ENCODE results near the gene EHBP1. TPM values are rescaled to one million over a fixed set of nuclear protein-coding genes. Genes with fewer than 3 reads are reported as not detected.

The EHBP1 gene
- total RNA-seq, 2 donors from 2014 or later, result 34.6 to 49.8 TPM

GRCh38 chr2:62716768-62717167 is 11.3 kb downstream of the EHBP1 start:
- H3K4me1 Mint-ChIP-seq, result no peaks in the 10 kb centered on the region
- no peak for TF ChIP-seq CTCF (conservative IDR thresholded peaks at IDR 0.05)
- WGBS, 2 experiments (ENCODE audit: insufficient coverage in 1 of 2, insufficient read length in 1 of 2), result 90 to 93% methylated on average over 3 of the region's 4 CpGs

GRCh38 chr2:62717503-62718081 is 12.1 kb downstream of the EHBP1 start:
- DNase-seq, result no peak
- no peak overlapping the region for H3K27ac ChIP-seq (ENCODE audit: low read depth, low read length)
- H3K9me3 ChIP-seq (ENCODE audit: control insufficient read depth, low read length), result peaks cover 2% of the 10 kb centered on the region
- Mint-ChIP-seq H3K4me1 (no peaks in the 10 kb centered on the region), H3K27me3 (ENCODE audit: insufficient read depth) (no peaks in the 10 kb centered on the region), H3K9me3 (peaks cover under 1% of the 10 kb centered on the region), H3K27ac (no peak overlapping the region), H3K36me3 (ENCODE audit: low read depth) (peaks cover 15% of the 10 kb centered on the region), H3K4me3 (no peak overlapping the region)
- no peak for TF ChIP-seq CTCF (conservative IDR thresholded peaks at IDR 0.05)
- no peak overlapping the region for H3K4me3 ChIP-seq (ENCODE audit: low read length)
- H3K4me1 ChIP-seq (ENCODE audit: control insufficient read depth, insufficient read depth, low read length), result no peaks in the 10 kb centered on the region
- H3K9ac ChIP-seq (ENCODE audit: extremely low read depth, low read length, poor library complexity, severe bottlenecking), result no peak overlapping the region
- H3K36me3 ChIP-seq (ENCODE audit: control insufficient read depth, insufficient read depth, low read length), result no peaks in the 10 kb centered on the region
- WGBS, 2 experiments (ENCODE audit: insufficient coverage in 1 of 2, insufficient read length in 1 of 2), result 80 to 98% methylated on average over 1 to 2 of the region's 4 CpGs
- no peaks in the 10 kb centered on the region for H3K27me3 ChIP-seq (ENCODE audit: control insufficient read depth, insufficient read depth, low read length, poor library complexity, severe bottlenecking)

More at GRCh38 chr2:62716768-62717167, 11.3 kb downstream of the EHBP1 start:
- Histone ChIP-seq H3K27ac (ENCODE audit: low read depth, low read length) (no peak overlapping the region), H3K36me3 (ENCODE audit: control insufficient read depth, insufficient read depth, low read length) (no peaks in the 10 kb centered on the region), H3K27me3 (ENCODE audit: control insufficient read depth, insufficient read depth, low read length, poor library complexity, severe bottlenecking) (no peaks in the 10 kb centered on the region), H3K4me3 (ENCODE audit: low read length) (no peak overlapping the region), H3K4me1 (ENCODE audit: control insufficient read depth, insufficient read depth, low read length) (no peaks in the 10 kb centered on the region), H3K9me3 (ENCODE audit: control insufficient read depth, low read length) (no peaks in the 10 kb centered on the region), H3K9ac (ENCODE audit: extremely low read depth, low read length, poor library complexity, severe bottlenecking) (no peak overlapping the region)
- Mint-ChIP-seq H3K36me3 (ENCODE audit: low read depth) (peaks cover 14% of the 10 kb centered on the region), H3K9me3 (no peaks in the 10 kb centered on the region), H3K4me3 (no peak overlapping the region), H3K27ac (no peak overlapping the region), H3K27me3 (ENCODE audit: insufficient read depth) (no peaks in the 10 kb centered on the region)
- no peak for DNase-seq

GRCh38 chr2:62718225-62718822 is 12.8 kb downstream of the EHBP1 start:
- Histone ChIP-seq H3K4me1 (ENCODE audit: control insufficient read depth, insufficient read depth, low read length) (no peaks in the 10 kb centered on the region), H3K9me3 (ENCODE audit: control insufficient read depth, low read length) (peaks cover 6% of the 10 kb centered on the region), H3K9ac (ENCODE audit: extremely low read depth, low read length, poor library complexity, severe bottlenecking) (no peak overlapping the region), H3K27me3 (ENCODE audit: control insufficient read depth, insufficient read depth, low read length, poor library complexity, severe bottlenecking) (no peaks in the 10 kb centered on the region), H3K36me3 (ENCODE audit: control insufficient read depth, insufficient read depth, low read length) (no peaks in the 10 kb centered on the region), H3K4me3 (ENCODE audit: low read length) (no peak overlapping the region), H3K27ac (ENCODE audit: low read depth, low read length) (no peak overlapping the region)
- Mint-ChIP-seq H3K27ac (no peak overlapping the region), H3K9me3 (peaks cover 7% of the 10 kb centered on the region), H3K27me3 (ENCODE audit: insufficient read depth) (no peaks in the 10 kb centered on the region), H3K36me3 (ENCODE audit: low read depth) (peaks cover 17% of the 10 kb centered on the region), H3K4me1 (no peaks in the 10 kb centered on the region), H3K4me3 (no peak overlapping the region)
- no peak for DNase-seq
- no peak for TF ChIP-seq CTCF (conservative IDR thresholded peaks at IDR 0.05)
- WGBS, 2 experiments (ENCODE audit: insufficient coverage in 1 of 2, insufficient read length in 1 of 2), result 98 to 100% methylated on average over 2 of the region's 2 CpGs

Data from endodermal cell (in vitro differentiated cells).